OCI-LY1 (cell line): ENCODE data around the gene FAM136A.

Experiments used
- EZH2 ChIP-seq: fragments of 200-600 bp; sonication (generic), shearing (Covaris generic); IDR thresholded peaks from 2 replicates; pipeline ENCODE4 v1.8.0; 2017; ENCODE audit warnings: borderline replicate concordance, mixed run types, mild to moderate bottlenecking, antibody characterized with exemption, low read length, moderate library complexity, mixed read lengths
- TF ChIP-seq, protein P1 (sequence below): fragments of 200-600 bp; sonication (generic), shearing (Covaris generic); IDR thresholded peaks from 2 replicates; pipeline ENCODE4 v1.5.1; 2017; ENCODE audit warnings: mild to moderate bottlenecking, antibody characterized with exemption, low read length, moderate library complexity, mixed read lengths

GRCh38 chr2:70331012-70331411 lies 29.1 kb upstream of the FAM136A start:
- TF ChIP-seq, protein P1, sequence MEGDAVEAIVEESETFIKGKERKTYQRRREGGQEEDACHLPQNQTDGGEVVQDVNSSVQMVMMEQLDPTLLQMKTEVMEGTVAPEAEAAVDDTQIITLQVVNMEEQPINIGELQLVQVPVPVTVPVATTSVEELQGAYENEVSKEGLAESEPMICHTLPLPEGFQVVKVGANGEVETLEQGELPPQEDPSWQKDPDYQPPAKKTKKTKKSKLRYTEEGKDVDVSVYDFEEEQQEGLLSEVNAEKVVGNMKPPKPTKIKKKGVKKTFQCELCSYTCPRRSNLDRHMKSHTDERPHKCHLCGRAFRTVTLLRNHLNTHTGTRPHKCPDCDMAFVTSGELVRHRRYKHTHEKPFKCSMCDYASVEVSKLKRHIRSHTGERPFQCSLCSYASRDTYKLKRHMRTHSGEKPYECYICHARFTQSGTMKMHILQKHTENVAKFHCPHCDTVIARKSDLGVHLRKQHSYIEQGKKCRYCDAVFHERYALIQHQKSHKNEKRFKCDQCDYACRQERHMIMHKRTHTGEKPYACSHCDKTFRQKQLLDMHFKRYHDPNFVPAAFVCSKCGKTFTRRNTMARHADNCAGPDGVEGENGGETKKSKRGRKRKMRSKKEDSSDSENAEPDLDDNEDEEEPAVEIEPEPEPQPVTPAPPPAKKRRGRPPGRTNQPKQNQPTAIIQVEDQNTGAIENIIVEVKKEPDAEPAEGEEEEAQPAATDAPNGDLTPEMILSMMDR = no peak
- no peak for TF ChIP-seq EZH2
